Type B pancreatic cell (in vitro differentiated cells): Measurements from ENCODE around the gene PLCB1. TPM values are rescaled to one million over a fixed set of nuclear protein-coding genes. Genes with fewer than 3 reads are reported as not detected.

Experiments
- DNase-seq: peaks from one replicate; pipeline ENCODE4 v3.0.0; 2021; ENCODE audit warnings: mixed read lengths; ENCODE audit not compliant: unreplicated experiment; ENCODE audit errors: extremely low spot score
- H3K27ac Mint-ChIP-seq: 2 replicates; pipeline ENCODE4 v1.8.0; 2021; ENCODE audit warnings: mild to moderate bottlenecking, mixed read lengths
- H3K27me3 Mint-ChIP-seq: 2 replicates; pipeline ENCODE4 v1.8.0; 2021; ENCODE audit warnings: mixed read lengths
- H3K36me3 Mint-ChIP-seq: 2 replicates; pipeline ENCODE4 v1.8.0; 2021; ENCODE audit warnings: mixed read lengths
- H3K4me1 Mint-ChIP-seq: one replicate; pipeline ENCODE4 v1.8.0; 2021; ENCODE audit warnings: mixed read lengths; ENCODE audit not compliant: unreplicated experiment
- H3K4me3 Mint-ChIP-seq: 2 replicates; pipeline ENCODE4 v1.8.0; 2021; ENCODE audit warnings: mild to moderate bottlenecking, mixed read lengths
- H3K9me3 Mint-ChIP-seq: 2 replicates; pipeline ENCODE4 v1.8.0; 2021; ENCODE audit warnings: mixed read lengths
- total RNA-seq: library from RNA; stranded (reverse); gene quantifications from 2 replicates; pipeline ENCODE4 v1.2.1, GENCODE V29; 2021; ENCODE audit warnings: low replicate concordance
- TF ChIP-seq, protein P1 (sequence below): fragments of 200-600 bp; sonication (generic); conservative IDR thresholded peaks from 2 replicates; pipeline ENCODE4 v1.5.0; 2021; ENCODE audit warnings: antibody characterized with exemption, mild to moderate bottlenecking

The PLCB1 gene
- total RNA-seq, 1 donor from 2014 or later, result 17.9 TPM

DNA sequence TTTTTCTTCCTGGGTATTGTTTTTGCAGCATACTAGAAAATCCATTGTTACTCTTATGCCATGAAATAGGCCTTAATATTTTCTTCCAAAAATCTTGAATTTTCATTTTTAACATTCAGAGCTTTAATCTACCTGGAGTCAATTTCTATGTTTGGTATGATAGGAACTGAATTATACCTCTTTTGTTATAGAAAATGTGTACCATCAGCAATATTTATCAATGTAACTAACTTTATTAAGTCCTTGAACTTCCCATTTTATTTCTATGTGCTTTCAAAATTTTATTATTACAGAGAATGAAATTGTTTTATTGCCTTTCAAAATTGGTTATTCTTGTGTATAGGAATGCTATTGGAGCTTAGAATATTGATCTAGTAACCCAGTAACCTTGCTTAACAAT lies 68.2 kb downstream of the PLCB1 start:
- DNase-seq, result no peak
- H3K9me3 Mint-ChIP-seq, result peaks cover 5% of the 10 kb centered on the region
- no peaks in the 10 kb centered on the region for H3K4me1 Mint-ChIP-seq
- TF ChIP-seq, protein P1, sequence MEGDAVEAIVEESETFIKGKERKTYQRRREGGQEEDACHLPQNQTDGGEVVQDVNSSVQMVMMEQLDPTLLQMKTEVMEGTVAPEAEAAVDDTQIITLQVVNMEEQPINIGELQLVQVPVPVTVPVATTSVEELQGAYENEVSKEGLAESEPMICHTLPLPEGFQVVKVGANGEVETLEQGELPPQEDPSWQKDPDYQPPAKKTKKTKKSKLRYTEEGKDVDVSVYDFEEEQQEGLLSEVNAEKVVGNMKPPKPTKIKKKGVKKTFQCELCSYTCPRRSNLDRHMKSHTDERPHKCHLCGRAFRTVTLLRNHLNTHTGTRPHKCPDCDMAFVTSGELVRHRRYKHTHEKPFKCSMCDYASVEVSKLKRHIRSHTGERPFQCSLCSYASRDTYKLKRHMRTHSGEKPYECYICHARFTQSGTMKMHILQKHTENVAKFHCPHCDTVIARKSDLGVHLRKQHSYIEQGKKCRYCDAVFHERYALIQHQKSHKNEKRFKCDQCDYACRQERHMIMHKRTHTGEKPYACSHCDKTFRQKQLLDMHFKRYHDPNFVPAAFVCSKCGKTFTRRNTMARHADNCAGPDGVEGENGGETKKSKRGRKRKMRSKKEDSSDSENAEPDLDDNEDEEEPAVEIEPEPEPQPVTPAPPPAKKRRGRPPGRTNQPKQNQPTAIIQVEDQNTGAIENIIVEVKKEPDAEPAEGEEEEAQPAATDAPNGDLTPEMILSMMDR, result no peak
- no peak overlapping the region for H3K27ac Mint-ChIP-seq
- H3K36me3 Mint-ChIP-seq, result peaks cover 3% of the 10 kb centered on the region
- H3K27me3 Mint-ChIP-seq, result no peaks in the 10 kb centered on the region
- no peak overlapping the region for H3K4me3 Mint-ChIP-seq

DNA sequence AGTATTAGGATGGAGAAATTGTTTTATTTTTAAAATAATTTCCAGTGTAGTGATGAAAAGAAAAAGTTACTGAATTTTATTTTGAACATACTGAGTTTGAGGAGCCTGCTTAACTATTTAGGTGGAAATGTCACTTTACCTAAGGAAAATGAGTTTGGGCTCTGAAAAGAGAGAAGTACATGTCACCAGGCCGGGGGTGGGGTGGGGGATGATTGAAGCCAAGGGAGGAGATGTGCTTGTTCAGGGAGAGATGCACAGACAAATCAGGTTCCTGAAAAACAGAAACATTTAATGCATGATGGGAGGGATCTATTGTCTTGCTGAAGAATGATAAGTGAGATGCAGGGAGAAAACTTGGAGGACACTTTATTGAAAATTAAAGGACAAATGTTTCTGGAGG lies 71.3 kb downstream of the PLCB1 start:
- TF ChIP-seq, protein P1, result no peak
- Mint-ChIP-seq H3K4me1 (peaks cover 8% of the 10 kb centered on the region), H3K27me3 (no peaks in the 10 kb centered on the region), H3K4me3 (no peak overlapping the region), H3K27ac (no peak overlapping the region), H3K36me3 (no peaks in the 10 kb centered on the region), H3K9me3 (no peaks in the 10 kb centered on the region)
- DNase-seq, result no peak

DNA sequence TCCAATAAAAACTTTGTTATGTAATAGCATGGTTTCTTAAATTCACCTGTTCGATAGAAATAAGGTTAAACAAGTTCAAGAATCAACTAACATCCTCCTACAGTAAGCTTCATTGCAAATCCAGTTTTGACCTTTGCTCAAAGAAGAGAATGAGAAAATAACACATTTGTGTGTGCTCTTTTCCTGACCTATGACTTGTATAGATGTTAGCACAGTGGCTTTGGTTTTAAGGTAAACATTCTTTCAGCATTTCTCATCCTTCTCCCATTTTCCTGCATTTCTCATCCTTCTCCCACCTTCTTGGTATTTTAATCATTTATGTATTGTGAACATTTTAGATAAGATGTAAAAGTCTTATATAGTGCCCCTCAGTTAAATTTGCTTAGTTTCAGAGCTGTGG lies 73.9 kb downstream of the PLCB1 start:
- H3K27ac Mint-ChIP-seq, result no peak overlapping the region
- H3K9me3 Mint-ChIP-seq, result no peaks in the 10 kb centered on the region
- H3K27me3 Mint-ChIP-seq, result no peaks in the 10 kb centered on the region
- H3K4me3 Mint-ChIP-seq, result no peak overlapping the region
- TF ChIP-seq, protein P1, result no peak
- peaks cover 23% of the 10 kb centered on the region for H3K4me1 Mint-ChIP-seq
- no peak for DNase-seq
- H3K36me3 Mint-ChIP-seq, result no peaks in the 10 kb centered on the region

DNA sequence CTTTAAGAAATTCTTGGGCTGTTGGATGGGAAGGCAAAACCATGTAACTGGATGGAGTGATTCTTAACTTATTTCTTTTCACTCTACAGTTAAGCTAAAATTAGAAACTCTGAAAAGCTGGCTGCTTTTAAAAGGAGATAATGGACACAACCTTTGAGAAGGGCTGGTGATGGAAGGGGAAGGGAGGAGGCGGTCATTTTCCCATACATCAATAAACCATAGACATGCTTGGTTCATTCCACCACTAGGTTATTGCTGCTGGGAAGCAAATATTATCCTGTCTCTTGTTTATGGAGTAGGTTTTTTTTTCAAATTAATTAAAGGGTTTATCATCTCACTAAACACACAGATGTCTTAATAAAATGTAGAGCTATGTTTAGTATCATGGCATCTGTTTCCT lies 76.2 kb downstream of the PLCB1 start:
- TF ChIP-seq, protein P1, result no peak
- Mint-ChIP-seq H3K27me3 (no peaks in the 10 kb centered on the region), H3K9me3 (no peaks in the 10 kb centered on the region), H3K4me1 (peaks cover 28% of the 10 kb centered on the region), H3K36me3 (no peaks in the 10 kb centered on the region), H3K27ac (peak overlapping the region; percentile 5), H3K4me3 (no peak overlapping the region)
- no peak for DNase-seq

DNA sequence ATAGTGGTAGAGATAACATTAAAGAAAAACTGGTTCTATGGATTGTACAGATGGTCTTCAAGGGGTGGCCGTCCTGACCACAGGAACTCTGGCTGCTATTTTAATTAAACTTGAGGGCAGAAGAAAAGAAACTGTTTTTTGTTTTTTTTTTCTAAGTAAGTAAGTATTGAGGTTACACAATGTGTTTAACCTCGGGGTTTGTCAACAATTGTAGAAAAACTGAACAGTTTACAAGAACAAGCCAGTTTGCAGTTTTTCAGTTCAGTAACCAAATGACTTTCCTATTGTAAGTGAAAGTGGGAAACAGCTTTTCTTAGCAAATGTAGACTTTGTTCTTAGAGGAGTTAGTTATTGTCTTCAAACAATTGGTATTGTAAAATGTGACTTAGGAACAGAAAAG lies 77.0 kb downstream of the PLCB1 start:
- no peaks in the 10 kb centered on the region for H3K36me3 Mint-ChIP-seq
- peak overlapping the region; percentile 44 for H3K27ac Mint-ChIP-seq
- H3K4me3 Mint-ChIP-seq, result peak overlapping the region; percentile 29
- no peaks in the 10 kb centered on the region for H3K9me3 Mint-ChIP-seq
- TF ChIP-seq, protein P1, result no peak
- no peak for DNase-seq
- no peaks in the 10 kb centered on the region for H3K27me3 Mint-ChIP-seq
- H3K4me1 Mint-ChIP-seq, result peaks cover 33% of the 10 kb centered on the region

DNA sequence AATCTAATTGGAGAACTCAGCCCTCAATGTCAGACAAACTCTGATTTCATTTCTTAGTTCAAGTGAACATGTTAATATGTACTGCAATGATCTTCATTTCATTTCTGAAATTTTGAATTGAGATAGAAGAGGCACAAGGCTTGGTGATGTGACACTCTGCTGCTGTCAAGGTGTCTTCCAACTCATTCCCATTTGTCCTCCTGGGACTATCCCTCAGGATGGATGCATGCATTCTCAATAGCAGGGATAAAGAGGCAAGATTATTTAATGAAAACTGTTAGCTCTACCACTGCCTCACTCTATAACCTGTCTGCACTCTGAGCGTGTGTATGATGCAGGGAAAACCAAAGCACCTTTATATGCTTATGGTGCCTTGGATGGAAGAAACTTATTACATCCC lies 78.7 kb downstream of the PLCB1 start:
- no peak overlapping the region for H3K4me3 Mint-ChIP-seq
- DNase-seq, result no peak
- H3K36me3 Mint-ChIP-seq, result no peaks in the 10 kb centered on the region
- peaks cover 39% of the 10 kb centered on the region for H3K4me1 Mint-ChIP-seq
- TF ChIP-seq, protein P1, result no peak
- H3K27ac Mint-ChIP-seq, result no peak overlapping the region
- H3K9me3 Mint-ChIP-seq, result no peaks in the 10 kb centered on the region
- no peaks in the 10 kb centered on the region for H3K27me3 Mint-ChIP-seq
